NCI-H2227 treated with DMSO at 0.1 percent for 48 hours (cell line): ENCODE measurements around the gene C5AR1.
"Not testable (repeated sequence)": the region's sequence is repeated elsewhere in the genome, so short reads cannot be mapped to it uniquely, and the experiment has no call there.

ENCODE experiments used
- DNase-seq: peaks from one replicate; lab custom pipeline; 2025; lab: John Stamatoyannopoulos, UW

Gene C5AR1

DNA sequence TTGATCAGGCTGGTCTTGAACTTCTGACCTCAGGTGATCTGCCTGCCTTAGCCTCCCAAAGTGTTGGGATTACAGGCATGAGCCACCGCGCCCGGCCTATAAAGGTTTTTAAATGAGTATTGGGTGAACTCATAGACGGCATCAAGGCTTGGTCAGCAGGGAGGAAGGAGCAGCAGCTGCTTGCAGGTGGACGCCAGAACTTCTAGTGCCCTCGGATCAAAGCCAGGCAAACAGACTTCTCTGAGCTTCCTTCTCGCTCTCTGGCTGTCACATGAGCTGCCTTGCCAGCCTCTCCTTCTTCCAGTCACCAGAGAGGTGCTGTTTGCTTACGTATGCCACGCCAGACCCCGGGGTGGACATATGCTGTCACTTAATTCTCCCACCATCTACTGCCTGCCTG, 55.8 kb downstream of the C5AR1 start:
- not testable (repeated sequence) for DNase-seq

GRCh38 chr19:47370045-47370611, 60.5 kb downstream of the C5AR1 start:
- no peak for DNase-seq

- no peak for DNase-seq
Observed at GRCh38 chr19:47371261-47371660, 61.6 kb downstream of the C5AR1 start.
